Mesothelial cell of epicardium (in vitro differentiated cells): ENCODE data around the gene CCT8. TPM values are rescaled to one million over a fixed set of nuclear protein-coding genes. Genes with fewer than 3 reads are reported as not detected.

Experiments used
- DNase-seq, 2 experiments: peaks; one replicate each; pipeline ENCODE4 v3.0.0; 2021; ENCODE audit warnings: low spot score in 2 of 2; ENCODE audit not compliant: unreplicated experiment in 2 of 2
- H3K27ac Mint-ChIP-seq: 2 replicates; pipeline ENCODE4 v1.8.0; 2021; ENCODE audit warnings: mixed read lengths
- H3K27me3 Mint-ChIP-seq: 2 replicates; pipeline ENCODE4 v1.8.0; 2021; ENCODE audit warnings: low read depth, mixed read lengths
- H3K36me3 Mint-ChIP-seq: 2 replicates; pipeline ENCODE4 v1.8.0; 2021; ENCODE audit warnings: mixed read lengths
- H3K4me1 Mint-ChIP-seq: 2 replicates; pipeline ENCODE4 v1.8.0; 2021; ENCODE audit warnings: mixed read lengths
- H3K4me3 Mint-ChIP-seq: 2 replicates; pipeline ENCODE4 v1.8.0; 2021; ENCODE audit warnings: mild to moderate bottlenecking, moderate library complexity, mixed read lengths
- H3K9me3 Mint-ChIP-seq: 2 replicates; pipeline ENCODE4 v1.8.0; 2021; ENCODE audit warnings: mixed read lengths
- total RNA-seq: library from RNA; stranded (reverse); gene quantifications from 3 replicates; pipeline ENCODE4 v1.2.1, GENCODE V29; 2021
- TF ChIP-seq, protein P1 (sequence below): fragments of 200-600 bp; sonication (generic); IDR thresholded peaks from one replicate; pipeline ENCODE4 v1.5.0; 2021; ENCODE audit warnings: antibody characterized with exemption; ENCODE audit not compliant: unreplicated experiment

The CCT8 gene
- total RNA-seq, 1 donor from 2014 or later: 166 TPM

DNA sequence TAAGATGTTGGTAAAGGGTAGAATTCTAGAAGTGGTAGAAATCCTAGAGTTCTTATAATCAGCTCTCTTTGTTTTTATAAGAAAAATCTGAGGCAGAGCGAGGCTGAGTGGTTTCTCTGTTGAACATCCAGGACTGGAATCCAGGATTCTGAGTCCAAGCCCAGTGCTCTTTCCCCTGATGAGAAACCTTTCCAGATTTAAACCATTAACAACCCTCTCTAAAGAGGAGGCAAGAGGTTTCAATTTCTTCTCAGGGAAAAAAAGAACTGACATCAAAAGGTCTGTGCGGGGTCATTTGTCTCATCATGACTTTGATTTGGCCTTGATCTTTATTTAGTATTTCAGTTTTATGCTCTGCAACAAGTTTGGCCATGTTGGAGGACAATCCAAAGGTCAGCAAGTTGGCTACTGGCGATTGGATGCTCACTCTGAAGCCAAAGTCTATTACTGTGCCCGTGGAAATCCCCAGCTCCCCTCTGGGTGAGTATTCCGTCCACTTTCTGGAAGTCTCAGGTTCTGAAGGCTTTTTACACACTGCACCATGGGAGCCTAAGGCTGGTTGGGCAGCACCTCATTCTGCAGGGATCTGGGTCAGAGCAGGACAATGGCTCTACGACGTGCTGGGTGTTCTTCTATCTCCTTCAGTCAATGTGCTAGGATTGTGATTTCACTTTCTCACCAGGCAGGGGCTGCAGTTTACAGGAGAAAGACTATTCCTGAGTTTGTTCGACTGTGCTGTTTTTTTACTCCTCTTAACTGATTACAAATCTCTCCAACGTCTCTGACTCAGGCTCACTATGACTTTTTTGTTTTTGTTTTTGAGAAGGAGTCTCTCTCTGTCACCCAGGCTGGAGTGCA, 18.9 kb upstream of the CCT8 start:
- Mint-ChIP-seq H3K4me3 (no peak overlapping the region), H3K27me3 (no peaks in the 10 kb centered on the region), H3K27ac (no peak overlapping the region), H3K9me3 (no peaks in the 10 kb centered on the region), H3K36me3 (no peaks in the 10 kb centered on the region), H3K4me1 (peaks cover 6% of the 10 kb centered on the region)
- DNase-seq: no peak
- TF ChIP-seq, protein P1, sequence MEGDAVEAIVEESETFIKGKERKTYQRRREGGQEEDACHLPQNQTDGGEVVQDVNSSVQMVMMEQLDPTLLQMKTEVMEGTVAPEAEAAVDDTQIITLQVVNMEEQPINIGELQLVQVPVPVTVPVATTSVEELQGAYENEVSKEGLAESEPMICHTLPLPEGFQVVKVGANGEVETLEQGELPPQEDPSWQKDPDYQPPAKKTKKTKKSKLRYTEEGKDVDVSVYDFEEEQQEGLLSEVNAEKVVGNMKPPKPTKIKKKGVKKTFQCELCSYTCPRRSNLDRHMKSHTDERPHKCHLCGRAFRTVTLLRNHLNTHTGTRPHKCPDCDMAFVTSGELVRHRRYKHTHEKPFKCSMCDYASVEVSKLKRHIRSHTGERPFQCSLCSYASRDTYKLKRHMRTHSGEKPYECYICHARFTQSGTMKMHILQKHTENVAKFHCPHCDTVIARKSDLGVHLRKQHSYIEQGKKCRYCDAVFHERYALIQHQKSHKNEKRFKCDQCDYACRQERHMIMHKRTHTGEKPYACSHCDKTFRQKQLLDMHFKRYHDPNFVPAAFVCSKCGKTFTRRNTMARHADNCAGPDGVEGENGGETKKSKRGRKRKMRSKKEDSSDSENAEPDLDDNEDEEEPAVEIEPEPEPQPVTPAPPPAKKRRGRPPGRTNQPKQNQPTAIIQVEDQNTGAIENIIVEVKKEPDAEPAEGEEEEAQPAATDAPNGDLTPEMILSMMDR: no peak

DNA sequence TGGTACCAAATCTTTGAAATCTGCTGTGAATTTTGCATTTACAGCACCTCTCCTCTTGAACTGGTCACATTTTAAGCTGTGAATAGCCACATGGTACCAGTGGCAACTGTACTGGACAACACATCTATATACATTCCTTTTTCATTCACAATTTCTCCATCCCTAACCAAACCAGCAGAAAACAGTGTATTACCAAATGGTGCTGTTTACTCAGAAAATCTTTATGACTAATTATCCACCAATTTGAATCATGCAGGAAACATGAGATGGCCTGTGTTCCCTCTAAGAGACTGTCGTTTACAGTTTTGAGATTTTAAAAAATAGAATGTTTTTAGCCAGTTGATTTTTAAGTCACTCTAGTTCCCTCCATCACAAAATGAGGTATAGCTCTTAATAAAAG, 17.6 kb upstream of the CCT8 start:
- TF ChIP-seq, protein P1: no peak
- H3K27me3 Mint-ChIP-seq: no peaks in the 10 kb centered on the region
- H3K4me1 Mint-ChIP-seq: peaks cover 11% of the 10 kb centered on the region
- no peaks in the 10 kb centered on the region for H3K9me3 Mint-ChIP-seq
- DNase-seq: no peak
- no peaks in the 10 kb centered on the region for H3K36me3 Mint-ChIP-seq
- H3K27ac Mint-ChIP-seq: no peak overlapping the region
- H3K4me3 Mint-ChIP-seq: no peak overlapping the region

DNA sequence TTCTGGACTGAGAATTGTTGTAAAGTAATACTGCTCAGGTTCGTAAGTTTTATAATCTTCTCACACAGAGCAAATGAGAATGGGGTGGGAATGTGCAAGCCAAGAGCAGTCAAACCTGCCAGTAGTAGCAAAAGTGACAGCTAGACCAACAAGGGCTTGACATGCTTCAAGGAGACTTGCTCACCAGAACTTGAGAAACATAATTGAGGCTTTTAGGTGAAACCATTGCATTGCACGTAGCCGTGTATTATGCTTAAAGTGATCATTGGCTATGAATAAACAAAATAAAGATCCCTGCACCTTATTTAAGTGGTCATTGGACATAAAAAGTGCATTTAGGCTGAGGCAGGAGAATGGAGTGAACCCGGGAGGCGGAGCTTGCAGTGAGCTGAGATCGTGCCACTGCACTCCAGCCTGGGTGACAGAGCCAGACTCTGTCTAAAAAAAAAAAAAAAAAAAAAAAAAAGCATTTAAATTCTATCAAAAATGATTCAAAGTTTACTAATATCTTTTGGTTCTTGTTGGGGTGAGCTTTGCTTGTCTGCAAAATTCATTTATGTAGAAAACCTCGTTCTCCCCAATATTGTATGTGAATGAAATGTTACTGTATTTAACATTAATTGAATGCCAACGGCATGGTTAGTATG, 11.8 kb upstream of the CCT8 start:
- no peaks in the 10 kb centered on the region for H3K36me3 Mint-ChIP-seq
- no peak for DNase-seq
- H3K4me1 Mint-ChIP-seq: peaks cover 23% of the 10 kb centered on the region
- no peaks in the 10 kb centered on the region for H3K9me3 Mint-ChIP-seq
- TF ChIP-seq, protein P1: no peak
- H3K27me3 Mint-ChIP-seq: no peaks in the 10 kb centered on the region
- H3K27ac Mint-ChIP-seq: no peak overlapping the region
- H3K4me3 Mint-ChIP-seq: peak overlapping the region; percentile 1

DNA sequence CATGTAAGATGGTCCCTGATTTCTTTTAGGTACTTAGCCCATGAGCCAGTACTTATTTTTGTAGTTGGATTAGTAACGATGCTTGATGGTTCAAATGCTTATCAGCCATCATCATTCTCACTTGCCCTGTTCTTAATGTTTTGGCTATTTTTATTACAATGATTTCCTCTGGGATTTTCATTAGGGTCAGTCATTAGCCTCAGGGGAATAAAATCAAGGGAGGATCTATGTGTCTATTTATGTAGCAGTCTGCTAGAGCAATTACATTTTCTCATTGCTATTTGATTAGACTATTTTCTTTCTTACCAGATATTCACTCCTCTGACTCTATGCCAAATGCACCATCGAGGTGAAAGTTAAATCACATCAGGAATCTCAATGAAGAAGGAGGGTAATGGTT, 10.9 kb upstream of the CCT8 start:
- Mint-ChIP-seq H3K36me3 (no peaks in the 10 kb centered on the region), H3K4me3 (no peak overlapping the region), H3K27ac (no peak overlapping the region), H3K4me1 (peaks cover 23% of the 10 kb centered on the region), H3K9me3 (no peaks in the 10 kb centered on the region), H3K27me3 (no peaks in the 10 kb centered on the region)
- TF ChIP-seq, protein P1: no peak
- no peak for DNase-seq

DNA sequence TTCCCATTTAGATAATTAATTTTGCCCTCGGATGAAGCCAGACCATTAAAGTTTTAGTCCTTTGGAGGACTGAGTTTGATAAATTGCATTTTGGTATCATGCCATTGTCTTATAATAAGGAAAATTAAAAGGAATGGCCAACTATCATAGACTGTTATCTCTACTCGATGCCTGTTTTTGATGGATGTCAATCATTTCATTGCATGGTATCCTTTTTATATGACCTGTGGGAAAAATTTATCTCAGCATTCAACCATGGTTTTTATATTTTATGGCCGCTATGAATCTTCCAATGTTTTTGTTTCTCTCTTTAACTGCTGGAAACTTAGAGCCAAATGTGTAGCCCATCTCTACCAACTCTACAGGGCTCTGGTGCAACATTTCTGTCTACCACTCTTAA, 9.9 kb upstream of the CCT8 start:
- Mint-ChIP-seq H3K36me3 (no peaks in the 10 kb centered on the region), H3K4me3 (no peak overlapping the region), H3K27ac (no peak overlapping the region), H3K4me1 (peaks cover 23% of the 10 kb centered on the region), H3K27me3 (no peaks in the 10 kb centered on the region), H3K9me3 (no peaks in the 10 kb centered on the region)
- no peak for DNase-seq
- TF ChIP-seq, protein P1: no peak
